Large intestine (tissue), 3 donors: ENCODE data around the gene CACNA1A. TPM values are rescaled to one million over a fixed set of nuclear protein-coding genes. Genes with fewer than 3 reads are reported as not detected.

ENCODE experiments used
- DNase-seq, 2 donors: peaks; one replicate each; pipeline versions ENCODE4 v3.0.0 to v3.0.0-alpha.2; 2013
- H3K27ac ChIP-seq: one replicate; pipeline ENCODE4 v1.5.1; 2013; ENCODE audit warnings: low read length
- H3K27me3 ChIP-seq: 2 replicates; pipeline ENCODE4 v1.6.1; 2013; ENCODE audit warnings: low read length; ENCODE audit not compliant: control insufficient read depth, insufficient read depth
- H3K36me3 ChIP-seq: 2 replicates; pipeline ENCODE4 v1.6.1; 2013; ENCODE audit warnings: low read length; ENCODE audit not compliant: control insufficient read depth, insufficient read depth
- H3K4me1 ChIP-seq: one replicate; pipeline ENCODE4 v1.6.1; 2013; ENCODE audit warnings: low read length; ENCODE audit not compliant: control insufficient read depth, insufficient read depth
- H3K4me3 ChIP-seq: one replicate; pipeline ENCODE4 v1.5.1; 2013; ENCODE audit warnings: low read length
- H3K9me3 ChIP-seq: one replicate; pipeline ENCODE4 v1.6.1; 2013; ENCODE audit warnings: mild to moderate bottlenecking, low read depth, low read length, moderate library complexity; ENCODE audit not compliant: control insufficient read depth
- WGBS: methylation state at CpG from one replicate; pipeline ENCODE4 v1.1.5; 2013; ENCODE audit warnings: low lambda C conversion rate; ENCODE audit not compliant: insufficient coverage; 5-methylcytosine and 5-hydroxymethylcytosine counted together
- polyA plus RNA-seq: library from polyadenylated mRNA; unstranded; fragments of 120-200 nt; gene quantifications from one replicate; pipeline ENCODE4 v1.2.1, GENCODE V29; 2013

Gene CACNA1A
- polyA plus RNA-seq, 1 donor: 14.8 TPM

GRCh38 chr19:13347367-13347766 lies 158.9 kb downstream of the CACNA1A start:
- no peak for DNase-seq
- no CpG with 5 or more reads among the region's 12 CpGs for WGBS
- H3K27me3 ChIP-seq: no peaks in the 10 kb centered on the region
- no peak overlapping the region for H3K4me3 ChIP-seq
- H3K9me3 ChIP-seq: no peaks in the 10 kb centered on the region
- no peaks in the 10 kb centered on the region for H3K36me3 ChIP-seq
- no peaks in the 10 kb centered on the region for H3K4me1 ChIP-seq
- no peak overlapping the region for H3K27ac ChIP-seq

GRCh38 chr19:13343514-13343913 lies 162.8 kb downstream of the CACNA1A start:
- H3K9me3 ChIP-seq: no peaks in the 10 kb centered on the region
- no peaks in the 10 kb centered on the region for H3K4me1 ChIP-seq
- H3K36me3 ChIP-seq: no peaks in the 10 kb centered on the region
- 78% methylated on average over 2 of the region's 2 CpGs for WGBS
- no peak overlapping the region for H3K27ac ChIP-seq
- H3K27me3 ChIP-seq: no peaks in the 10 kb centered on the region
- no peak overlapping the region for H3K4me3 ChIP-seq
- no peak for DNase-seq

GRCh38 chr19:13342672-13343071 lies 163.6 kb downstream of the CACNA1A start:
- H3K27me3 ChIP-seq: no peaks in the 10 kb centered on the region
- H3K36me3 ChIP-seq: no peaks in the 10 kb centered on the region
- WGBS: no CpG with 5 or more reads among the region's 2 CpGs
- no peaks in the 10 kb centered on the region for H3K4me1 ChIP-seq
- no peak for DNase-seq
- H3K9me3 ChIP-seq: no peaks in the 10 kb centered on the region
- H3K4me3 ChIP-seq: no peak overlapping the region
- no peak overlapping the region for H3K27ac ChIP-seq

- H3K4me1 ChIP-seq: no peaks in the 10 kb centered on the region
- H3K27ac ChIP-seq: no peak overlapping the region
- H3K36me3 ChIP-seq: no peaks in the 10 kb centered on the region
- DNase-seq: no peak
- H3K9me3 ChIP-seq: peaks cover 6% of the 10 kb centered on the region
- WGBS: no CpG with 5 or more reads among the region's 13 CpGs
- no peak overlapping the region for H3K4me3 ChIP-seq
- H3K27me3 ChIP-seq: no peaks in the 10 kb centered on the region
Observed at GRCh38 chr19:13339869-13340268, 166.4 kb downstream of the CACNA1A start.

GRCh38 chr19:13337181-13337580 lies 169.1 kb downstream of the CACNA1A start:
- H3K27me3 ChIP-seq: no peaks in the 10 kb centered on the region

GRCh38 chr19:13334801-13335481 lies 171.3 kb downstream of the CACNA1A start:
- DNase-seq: no peak
- no peaks in the 10 kb centered on the region for H3K36me3 ChIP-seq
- WGBS: 87% methylated on average over 3 of the region's 7 CpGs
- no peak overlapping the region for H3K27ac ChIP-seq
- H3K9me3 ChIP-seq: peaks cover 6% of the 10 kb centered on the region
- H3K4me1 ChIP-seq: no peaks in the 10 kb centered on the region
- no peaks in the 10 kb centered on the region for H3K27me3 ChIP-seq
- no peak overlapping the region for H3K4me3 ChIP-seq

More at GRCh38 chr19:13337181-13337580, 169.1 kb downstream of the CACNA1A start:
- Histone ChIP-seq H3K9me3 (peaks cover 6% of the 10 kb centered on the region), H3K27ac (no peak overlapping the region), H3K4me1 (no peaks in the 10 kb centered on the region), H3K36me3 (no peaks in the 10 kb centered on the region), H3K4me3 (no peak overlapping the region)
- DNase-seq: no peak
- 71% methylated on average over 1 of the region's 3 CpGs for WGBS

GRCh38 chr19:13330285-13330684 lies 176.0 kb downstream of the CACNA1A start:
- Histone ChIP-seq H3K4me3 (no peak overlapping the region), H3K36me3 (no peaks in the 10 kb centered on the region), H3K27me3 (no peaks in the 10 kb centered on the region), H3K27ac (no peak overlapping the region), H3K4me1 (no peaks in the 10 kb centered on the region), H3K9me3 (no peaks in the 10 kb centered on the region)
- no CpG with 5 or more reads among the region's 6 CpGs for WGBS
- DNase-seq: no peak

GRCh38 chr19:13329766-13330165 lies 176.5 kb downstream of the CACNA1A start:
- no CpG with 5 or more reads among the region's 6 CpGs for WGBS
- no peak overlapping the region for H3K27ac ChIP-seq
- H3K4me3 ChIP-seq: no peak overlapping the region
- DNase-seq: no peak
- H3K9me3 ChIP-seq: no peaks in the 10 kb centered on the region
- no peaks in the 10 kb centered on the region for H3K27me3 ChIP-seq
- H3K36me3 ChIP-seq: no peaks in the 10 kb centered on the region
- no peaks in the 10 kb centered on the region for H3K4me1 ChIP-seq

GRCh38 chr19:13328241-13328640 lies 178.0 kb downstream of the CACNA1A start:
- Histone ChIP-seq H3K27ac (no peak overlapping the region), H3K9me3 (no peaks in the 10 kb centered on the region), H3K27me3 (no peaks in the 10 kb centered on the region), H3K4me3 (no peak overlapping the region), H3K4me1 (no peaks in the 10 kb centered on the region), H3K36me3 (no peaks in the 10 kb centered on the region)
- no peak for DNase-seq
- 81% methylated on average over 4 of the region's 6 CpGs for WGBS

- no CpG with 5 or more reads among the region's 4 CpGs for WGBS
- DNase-seq: no peak
- Histone ChIP-seq H3K36me3 (no peaks in the 10 kb centered on the region), H3K9me3 (no peaks in the 10 kb centered on the region), H3K27me3 (no peaks in the 10 kb centered on the region), H3K4me1 (no peaks in the 10 kb centered on the region), H3K4me3 (no peak overlapping the region), H3K27ac (no peak overlapping the region)
Observed at GRCh38 chr19:13319526-13319925, 186.8 kb downstream of the CACNA1A start.

GRCh38 chr19:13318190-13318589 lies 188.1 kb downstream of the CACNA1A start:
- 96% methylated on average over 3 of the region's 4 CpGs for WGBS
- H3K9me3 ChIP-seq: no peaks in the 10 kb centered on the region

More at GRCh38 chr19:13318190-13318589, 188.1 kb downstream of the CACNA1A start:
- H3K36me3 ChIP-seq: no peaks in the 10 kb centered on the region
- H3K4me3 ChIP-seq: no peak overlapping the region
- no peaks in the 10 kb centered on the region for H3K4me1 ChIP-seq
- no peak overlapping the region for H3K27ac ChIP-seq
- no peak for DNase-seq
- no peaks in the 10 kb centered on the region for H3K27me3 ChIP-seq
